Measurements from ENCODE around the gene YIPF4.

DNA sequence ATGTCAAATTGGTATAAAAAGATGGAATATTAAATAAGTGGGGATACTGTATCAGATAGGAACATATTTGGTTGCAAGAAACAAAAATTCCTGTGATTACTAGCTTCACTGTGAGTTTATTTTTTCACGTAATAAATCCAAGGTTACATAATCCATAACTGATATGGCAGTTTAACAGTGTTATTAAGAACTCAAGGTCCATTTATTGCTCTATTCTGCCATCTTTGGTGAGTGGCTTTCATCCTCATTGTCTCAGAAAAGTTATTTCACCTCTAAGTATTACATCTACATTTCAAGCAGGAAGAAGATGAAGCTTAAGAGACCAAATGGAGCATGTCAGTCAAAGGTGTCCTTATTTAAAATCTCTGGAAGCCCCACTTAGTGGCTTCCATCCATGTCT is 37.2 kb downstream of the YIPF4 start:
- TF ChIP-seq, protein P1, sequence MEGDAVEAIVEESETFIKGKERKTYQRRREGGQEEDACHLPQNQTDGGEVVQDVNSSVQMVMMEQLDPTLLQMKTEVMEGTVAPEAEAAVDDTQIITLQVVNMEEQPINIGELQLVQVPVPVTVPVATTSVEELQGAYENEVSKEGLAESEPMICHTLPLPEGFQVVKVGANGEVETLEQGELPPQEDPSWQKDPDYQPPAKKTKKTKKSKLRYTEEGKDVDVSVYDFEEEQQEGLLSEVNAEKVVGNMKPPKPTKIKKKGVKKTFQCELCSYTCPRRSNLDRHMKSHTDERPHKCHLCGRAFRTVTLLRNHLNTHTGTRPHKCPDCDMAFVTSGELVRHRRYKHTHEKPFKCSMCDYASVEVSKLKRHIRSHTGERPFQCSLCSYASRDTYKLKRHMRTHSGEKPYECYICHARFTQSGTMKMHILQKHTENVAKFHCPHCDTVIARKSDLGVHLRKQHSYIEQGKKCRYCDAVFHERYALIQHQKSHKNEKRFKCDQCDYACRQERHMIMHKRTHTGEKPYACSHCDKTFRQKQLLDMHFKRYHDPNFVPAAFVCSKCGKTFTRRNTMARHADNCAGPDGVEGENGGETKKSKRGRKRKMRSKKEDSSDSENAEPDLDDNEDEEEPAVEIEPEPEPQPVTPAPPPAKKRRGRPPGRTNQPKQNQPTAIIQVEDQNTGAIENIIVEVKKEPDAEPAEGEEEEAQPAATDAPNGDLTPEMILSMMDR (IDR thresholded peaks at IDR 0.05): no peak
- TF ChIP-seq POLR2A (IDR thresholded peaks at IDR 0.05): no peak

Data from thyroid gland (tissue), 4 donors.